Measurements from ENCODE around the gene NCMAP.
"Not testable (repeated sequence)": the region's sequence is repeated elsewhere in the genome, so short reads cannot be mapped to it uniquely, and the experiment has no call there.

The NCMAP gene

GRCh38 chr1:24555591-24556413 lies at the start of gene NCMAP:
Gene NCMAP, plus strand, starts transcription at chr1:24556087. Its CDS starts 39,344 bp downstream, at chr1:24595431.
- FAIRE-seq, result no peak
- DNase-seq (ENCODE audit: low spot score), result no peak

GRCh38 chr1:24506691-24507381 lies 49.1 kb upstream of the NCMAP start:
- no peak for DNase-seq (ENCODE audit: low spot score)
- no peak for FAIRE-seq

GRCh38 chr1:24507405-24507804 lies 48.5 kb upstream of the NCMAP start:
- FAIRE-seq (no peak), DNase-seq (ENCODE audit: low spot score) (no peak)

GRCh38 chr1:24508911-24509310 lies 47.0 kb upstream of the NCMAP start:
- DNase-seq (ENCODE audit: low spot score), result no peak
- FAIRE-seq, result no peak

GRCh38 chr1:24513706-24514105 lies 42.2 kb upstream of the NCMAP start:
- no peak for FAIRE-seq
- DNase-seq (ENCODE audit: low spot score), result no peak

- DNase-seq (ENCODE audit: low spot score), result no peak
- no peak for FAIRE-seq
These were observed 40.9 kb upstream of the NCMAP start for GRCh38 chr1:24514946-24515345.

- FAIRE-seq (peak; percentile 93), DNase-seq (ENCODE audit: low spot score) (peak; percentile 92)
These were observed 40.1 kb upstream of the NCMAP start for GRCh38 chr1:24515671-24516209.

GRCh38 chr1:24516506-24516905 lies 39.4 kb upstream of the NCMAP start:
- FAIRE-seq (no peak), DNase-seq (ENCODE audit: low spot score) (no peak)

GRCh38 chr1:24517898-24518297 lies 38.0 kb upstream of the NCMAP start:
- FAIRE-seq (no peak), DNase-seq (ENCODE audit: low spot score) (no peak)

GRCh38 chr1:24520282-24520681 lies 35.6 kb upstream of the NCMAP start:
- not testable (repeated sequence) for DNase-seq (ENCODE audit: low spot score); FAIRE-seq

- DNase-seq (ENCODE audit: low spot score) (no peak), FAIRE-seq (no peak)
These were observed 30.3 kb upstream of the NCMAP start for GRCh38 chr1:24525606-24526005.

- FAIRE-seq (no peak), DNase-seq (ENCODE audit: low spot score) (no peak)
These were observed 29.8 kb upstream of the NCMAP start for GRCh38 chr1:24526045-24526444.

- FAIRE-seq (peak; percentile 36), DNase-seq (ENCODE audit: low spot score) (no peak)
These were observed 28.8 kb upstream of the NCMAP start for GRCh38 chr1:24526940-24527542.

GRCh38 chr1:24528744-24529143 lies 27.1 kb upstream of the NCMAP start:
- DNase-seq (ENCODE audit: low spot score), result no peak
- FAIRE-seq, result no peak

GRCh38 chr1:24529292-24529691 lies 26.6 kb upstream of the NCMAP start:
- not testable (repeated sequence) for DNase-seq (ENCODE audit: low spot score); FAIRE-seq

GRCh38 chr1:24535021-24535424 lies 20.9 kb upstream of the NCMAP start:
- FAIRE-seq, result no peak

GRCh38 chr1:24535778-24536177 lies 20.1 kb upstream of the NCMAP start:
- DNase-seq (ENCODE audit: low spot score) (no peak), FAIRE-seq (no peak)

More at GRCh38 chr1:24535021-24535424, 20.9 kb upstream of the NCMAP start:
- no peak for DNase-seq (ENCODE audit: low spot score)

- DNase-seq (ENCODE audit: low spot score) (peak; percentile 83), FAIRE-seq (peak; percentile 96)
These were observed 19.5 kb upstream of the NCMAP start for GRCh38 chr1:24536391-24536840.

GRCh38 chr1:24540051-24540905 lies 15.6 kb upstream of the NCMAP start:
- no peak for DNase-seq (ENCODE audit: low spot score)
- peak; percentile 68 for FAIRE-seq

- DNase-seq (ENCODE audit: low spot score) (peak; percentile 66), FAIRE-seq (peak; percentile 97)
These were observed 14.8 kb upstream of the NCMAP start for GRCh38 chr1:24540906-24541710.

All from RCC 7860 (cell line).